HL-60 (cell line): ENCODE results near the gene GALNT17.

Experiments
- DNase-seq, 2 experiments: peaks; one replicate each; pipeline ENCODE4 v3.0.0-alpha.2; 2010 to 2020; ENCODE audit warnings: low read depth in 1 of 2, low spot score in 1 of 2
- H3K27ac ChIP-seq: fragments of 250-450 bp; sonication (Bioruptor Pico); replicated peaks from 2 replicates; pipeline ENCODE4 v1.5.1; 2020; ENCODE audit warnings: mild to moderate bottlenecking, moderate library complexity
- H3K27me3 ChIP-seq: fragments of 250-450 bp; sonication (Bioruptor Pico); 2 replicates; pipeline ENCODE4 v1.5.1; 2021; ENCODE audit warnings: mild to moderate bottlenecking, moderate library complexity; ENCODE audit not compliant: insufficient read depth, poor library complexity, severe bottlenecking
- H3K4me3 ChIP-seq: replicated peaks from 2 replicates; pipeline ENCODE4 v1.5.1; 2011; ENCODE audit warnings: mild to moderate bottlenecking, control low read depth, low read length; ENCODE audit not compliant: insufficient read depth
- GABPA ChIP-seq: IDR thresholded peaks from 2 replicates; pipeline ENCODE4 v1.6.1; 2012; ENCODE audit warnings: low read depth
- POLR2AphosphoS5 ChIP-seq: IDR thresholded peaks from 2 replicates; pipeline ENCODE4 v1.6.1; 2012; ENCODE audit warnings: low read depth
- SPI1 ChIP-seq: IDR thresholded peaks from 2 replicates; pipeline ENCODE4 v1.6.1; 2012; ENCODE audit warnings: low read depth, mild to moderate bottlenecking, borderline replicate concordance
- TF ChIP-seq, protein P1 (sequence below): IDR thresholded peaks from 2 replicates; pipeline ENCODE4 v1.6.1; 2012; ENCODE audit warnings: low read depth; ENCODE audit not compliant: insufficient replicate concordance
- TF ChIP-seq, protein P2 (sequence below): IDR thresholded peaks from one replicate; pipeline ENCODE4 v1.5.1; 2011; ENCODE audit warnings: low read length, control low read depth, inconsistent platforms; ENCODE audit not compliant: insufficient read depth

GALNT17 gene

DNA sequence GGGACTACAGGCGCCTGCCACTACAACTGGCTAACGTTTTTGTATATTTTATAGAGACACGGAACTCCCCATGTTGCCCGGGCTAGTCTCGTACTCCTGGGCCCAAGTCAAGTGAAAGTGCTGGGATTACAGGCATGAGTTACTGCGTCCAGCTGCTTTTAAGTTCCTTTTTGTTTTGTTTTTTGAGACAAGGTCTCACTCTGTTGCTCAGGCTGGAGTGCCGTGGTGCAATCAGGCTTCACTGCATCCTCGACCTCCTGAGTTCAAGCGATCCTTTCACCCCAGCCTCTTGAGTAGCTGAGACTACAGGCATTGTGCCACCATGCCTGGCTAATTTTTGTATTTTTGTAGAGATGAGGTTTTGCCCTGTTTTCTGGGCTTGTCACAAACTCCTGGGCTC lies 155.0 kb downstream of the GALNT17 start:
- no peaks in the 10 kb centered on the region for H3K27me3 ChIP-seq
- DNase-seq: no peak
- H3K4me3 ChIP-seq: no peak overlapping the region
- no peak for TF ChIP-seq GABPA
- TF ChIP-seq, protein P1, sequence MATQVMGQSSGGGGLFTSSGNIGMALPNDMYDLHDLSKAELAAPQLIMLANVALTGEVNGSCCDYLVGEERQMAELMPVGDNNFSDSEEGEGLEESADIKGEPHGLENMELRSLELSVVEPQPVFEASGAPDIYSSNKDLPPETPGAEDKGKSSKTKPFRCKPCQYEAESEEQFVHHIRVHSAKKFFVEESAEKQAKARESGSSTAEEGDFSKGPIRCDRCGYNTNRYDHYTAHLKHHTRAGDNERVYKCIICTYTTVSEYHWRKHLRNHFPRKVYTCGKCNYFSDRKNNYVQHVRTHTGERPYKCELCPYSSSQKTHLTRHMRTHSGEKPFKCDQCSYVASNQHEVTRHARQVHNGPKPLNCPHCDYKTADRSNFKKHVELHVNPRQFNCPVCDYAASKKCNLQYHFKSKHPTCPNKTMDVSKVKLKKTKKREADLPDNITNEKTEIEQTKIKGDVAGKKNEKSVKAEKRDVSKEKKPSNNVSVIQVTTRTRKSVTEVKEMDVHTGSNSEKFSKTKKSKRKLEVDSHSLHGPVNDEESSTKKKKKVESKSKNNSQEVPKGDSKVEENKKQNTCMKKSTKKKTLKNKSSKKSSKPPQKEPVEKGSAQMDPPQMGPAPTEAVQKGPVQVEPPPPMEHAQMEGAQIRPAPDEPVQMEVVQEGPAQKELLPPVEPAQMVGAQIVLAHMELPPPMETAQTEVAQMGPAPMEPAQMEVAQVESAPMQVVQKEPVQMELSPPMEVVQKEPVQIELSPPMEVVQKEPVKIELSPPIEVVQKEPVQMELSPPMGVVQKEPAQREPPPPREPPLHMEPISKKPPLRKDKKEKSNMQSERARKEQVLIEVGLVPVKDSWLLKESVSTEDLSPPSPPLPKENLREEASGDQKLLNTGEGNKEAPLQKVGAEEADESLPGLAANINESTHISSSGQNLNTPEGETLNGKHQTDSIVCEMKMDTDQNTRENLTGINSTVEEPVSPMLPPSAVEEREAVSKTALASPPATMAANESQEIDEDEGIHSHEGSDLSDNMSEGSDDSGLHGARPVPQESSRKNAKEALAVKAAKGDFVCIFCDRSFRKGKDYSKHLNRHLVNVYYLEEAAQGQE: no peak
- TF ChIP-seq, protein P2, sequence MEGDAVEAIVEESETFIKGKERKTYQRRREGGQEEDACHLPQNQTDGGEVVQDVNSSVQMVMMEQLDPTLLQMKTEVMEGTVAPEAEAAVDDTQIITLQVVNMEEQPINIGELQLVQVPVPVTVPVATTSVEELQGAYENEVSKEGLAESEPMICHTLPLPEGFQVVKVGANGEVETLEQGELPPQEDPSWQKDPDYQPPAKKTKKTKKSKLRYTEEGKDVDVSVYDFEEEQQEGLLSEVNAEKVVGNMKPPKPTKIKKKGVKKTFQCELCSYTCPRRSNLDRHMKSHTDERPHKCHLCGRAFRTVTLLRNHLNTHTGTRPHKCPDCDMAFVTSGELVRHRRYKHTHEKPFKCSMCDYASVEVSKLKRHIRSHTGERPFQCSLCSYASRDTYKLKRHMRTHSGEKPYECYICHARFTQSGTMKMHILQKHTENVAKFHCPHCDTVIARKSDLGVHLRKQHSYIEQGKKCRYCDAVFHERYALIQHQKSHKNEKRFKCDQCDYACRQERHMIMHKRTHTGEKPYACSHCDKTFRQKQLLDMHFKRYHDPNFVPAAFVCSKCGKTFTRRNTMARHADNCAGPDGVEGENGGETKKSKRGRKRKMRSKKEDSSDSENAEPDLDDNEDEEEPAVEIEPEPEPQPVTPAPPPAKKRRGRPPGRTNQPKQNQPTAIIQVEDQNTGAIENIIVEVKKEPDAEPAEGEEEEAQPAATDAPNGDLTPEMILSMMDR: no peak
- TF ChIP-seq POLR2AphosphoS5: no peak
- no peak for TF ChIP-seq SPI1
- no peak overlapping the region for H3K27ac ChIP-seq

DNA sequence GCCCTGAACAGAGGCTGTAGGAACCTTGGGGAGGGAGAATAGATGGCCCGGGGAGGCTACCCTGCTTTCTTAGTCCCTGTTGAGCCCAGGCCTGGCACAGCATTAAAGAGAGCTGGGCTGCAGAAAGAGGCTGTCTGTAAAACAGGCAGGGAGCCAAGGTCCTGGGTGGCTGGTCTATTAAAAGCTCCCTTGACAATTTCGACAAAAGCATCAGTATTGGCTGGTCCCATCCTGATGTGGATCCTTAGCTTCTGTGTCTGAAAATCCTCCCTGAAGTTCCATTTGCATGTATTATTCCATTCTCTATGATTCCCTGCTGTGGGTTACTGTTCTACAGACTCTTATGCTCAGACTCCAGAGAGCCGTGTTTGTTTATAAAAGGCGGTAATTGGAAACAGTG lies 158.5 kb downstream of the GALNT17 start:
- TF ChIP-seq GABPA (no peak), SPI1 (no peak), POLR2AphosphoS5 (no peak)
- TF ChIP-seq, protein P2: no peak
- TF ChIP-seq, protein P1: no peak
- no peak for DNase-seq
- Histone ChIP-seq H3K27me3 (no peaks in the 10 kb centered on the region), H3K4me3 (no peak overlapping the region), H3K27ac (no peak overlapping the region)

DNA sequence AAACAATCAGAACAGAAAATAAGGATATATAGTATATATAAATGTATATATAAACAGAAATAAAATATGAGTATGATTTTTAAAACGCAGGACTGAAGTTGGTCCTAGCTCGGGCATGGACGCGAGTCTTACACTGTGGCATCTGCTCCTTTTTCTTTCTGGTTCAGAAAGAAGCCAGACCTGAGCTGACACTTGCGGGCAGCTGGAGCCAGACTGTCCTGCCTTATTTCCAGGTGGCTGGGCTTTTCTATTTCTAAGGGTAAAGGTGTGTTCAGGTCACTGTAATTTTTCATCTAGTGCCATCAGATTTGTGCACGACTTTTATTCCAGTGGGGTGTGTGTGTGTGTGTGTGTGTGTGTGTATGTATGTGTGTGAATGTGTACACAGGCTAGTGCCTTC lies 166.4 kb downstream of the GALNT17 start:
- no peak for TF ChIP-seq POLR2AphosphoS5
- TF ChIP-seq GABPA: no peak
- TF ChIP-seq, protein P2: no peak
- TF ChIP-seq SPI1: no peak
- TF ChIP-seq, protein P1: no peak
- DNase-seq: no peak
- H3K27me3 ChIP-seq: no peaks in the 10 kb centered on the region
- H3K4me3 ChIP-seq: no peak overlapping the region
- H3K27ac ChIP-seq: no peak overlapping the region
